ENCODE data around the gene DCX.

DCX gene
- total RNA-seq = 0 to 0.27 (median 0) reads per million in 4 experiments

DNA sequence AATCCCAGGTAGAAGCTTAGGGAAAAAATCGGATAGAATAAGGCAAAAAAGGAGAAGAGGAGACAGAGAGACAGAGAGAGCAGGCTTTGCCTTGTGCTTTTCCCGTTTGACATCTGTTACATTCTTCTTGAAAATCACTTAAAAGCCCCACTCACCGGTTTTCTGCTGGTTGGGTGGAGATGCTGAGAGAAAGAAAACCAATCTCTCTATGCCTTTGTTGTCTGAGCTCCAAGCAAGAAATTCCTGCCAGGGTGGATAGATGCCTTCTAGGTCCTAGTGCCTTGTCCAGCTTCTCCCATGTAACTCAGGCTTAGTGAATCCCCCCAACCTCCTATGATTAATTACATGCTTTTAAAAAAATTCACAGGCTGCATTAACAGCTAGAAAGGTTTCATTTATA is at the start of gene DCX:
DCX (minus strand) TSS at position 210 of the 400 bp plus-strand sequence. CDS start 1,794 bp downstream, outside the sequence.
- DNase-seq = no peak

DNA sequence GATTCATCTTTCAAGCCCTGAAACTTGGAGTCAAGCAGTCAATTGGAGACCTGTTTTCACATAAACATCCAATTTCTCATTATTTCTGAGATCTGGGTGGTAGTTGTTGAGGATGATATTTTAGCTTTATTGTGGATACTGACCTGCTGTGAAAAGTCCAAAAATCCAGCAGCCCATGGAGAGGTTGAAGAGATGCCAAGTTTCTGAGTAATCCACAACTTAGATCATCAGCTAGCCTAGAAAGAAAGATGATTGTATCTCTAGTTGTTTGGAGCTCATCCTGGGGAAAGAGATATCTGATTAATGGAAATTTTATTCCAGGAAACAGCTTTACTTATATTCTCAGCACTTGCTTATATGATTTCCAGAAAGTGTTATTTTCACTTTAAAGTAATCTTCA is 48.6 kb upstream of the DCX start:
- no peak for DNase-seq

DNA sequence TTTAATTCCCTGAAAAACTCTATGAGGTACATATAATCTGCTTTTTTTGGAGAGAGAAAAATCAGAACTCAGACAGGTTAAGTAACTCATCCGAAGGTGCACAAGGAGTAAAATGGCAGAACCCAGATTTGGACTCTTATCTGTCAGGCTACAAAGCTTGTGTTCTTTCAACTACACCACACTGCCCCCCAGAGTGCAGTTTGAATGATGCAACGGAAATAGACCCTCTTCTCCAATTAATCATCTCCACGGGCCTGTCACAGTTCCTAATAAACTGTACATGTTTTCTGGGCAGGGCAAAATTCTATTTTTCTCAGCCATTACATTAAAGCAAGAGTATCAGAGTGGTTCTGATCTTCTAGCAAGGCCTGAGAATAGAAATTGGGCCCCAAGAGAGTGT is 35.3 kb upstream of the DCX start:
- no peak for DNase-seq

DNA sequence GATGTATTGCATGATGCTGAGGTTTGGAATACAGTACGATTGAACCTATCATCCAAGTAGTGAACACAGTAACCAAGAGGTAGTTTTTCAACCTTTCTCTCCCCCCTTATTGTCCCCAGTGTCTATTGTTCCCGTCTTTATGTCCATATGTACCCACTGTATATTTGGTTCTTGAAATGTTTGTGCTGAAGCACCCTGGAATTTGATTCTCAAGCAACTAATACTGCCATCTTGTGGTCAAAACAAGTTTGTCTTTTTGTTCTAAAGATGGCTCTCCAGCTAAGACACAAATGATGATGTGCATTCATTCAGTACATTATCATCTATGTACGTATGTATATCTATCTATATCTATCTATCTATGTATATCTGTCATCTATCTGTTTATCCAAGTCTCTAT is 33.5 kb upstream of the DCX start:
- no peak for DNase-seq

DNA sequence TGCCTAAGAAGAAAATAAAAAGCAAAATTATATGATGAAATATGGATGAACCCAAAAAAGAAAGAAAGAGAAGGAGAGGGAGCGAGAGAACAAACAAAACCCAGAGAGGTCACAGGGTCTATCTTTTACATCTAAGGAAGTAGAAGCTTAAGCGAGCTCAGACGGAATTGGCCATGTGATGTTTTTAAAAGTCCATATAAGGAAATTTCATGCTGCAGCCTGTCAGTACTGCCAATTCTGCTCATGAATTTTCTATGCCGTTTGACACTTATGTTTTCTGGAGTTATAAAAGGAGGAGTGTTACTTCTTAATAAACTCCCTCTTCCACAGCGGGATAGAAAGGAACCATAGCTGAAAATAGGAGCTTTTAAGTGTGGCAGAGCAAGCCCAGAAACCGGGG is 32.9 kb upstream of the DCX start:
- no peak for DNase-seq

DNA sequence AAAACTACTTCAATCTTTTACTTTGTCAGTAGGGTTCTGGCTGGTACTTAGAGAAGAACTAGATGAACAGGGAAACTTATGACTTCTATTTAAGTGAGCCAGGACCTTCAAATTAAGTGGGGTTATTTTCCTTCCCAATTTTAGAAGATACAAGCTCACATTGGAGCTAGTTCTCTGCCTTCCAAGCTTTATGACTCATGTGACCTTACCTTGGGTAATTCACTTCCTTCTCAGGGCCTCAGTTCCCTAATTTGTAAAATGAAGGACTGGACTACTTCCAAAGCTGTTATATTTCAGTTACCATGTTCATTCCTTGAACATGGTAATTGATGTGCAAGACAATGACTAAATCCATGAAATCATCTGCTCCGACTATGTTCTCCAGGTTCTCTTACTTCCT is 32.0 kb upstream of the DCX start:
- DNase-seq = no peak

DNA sequence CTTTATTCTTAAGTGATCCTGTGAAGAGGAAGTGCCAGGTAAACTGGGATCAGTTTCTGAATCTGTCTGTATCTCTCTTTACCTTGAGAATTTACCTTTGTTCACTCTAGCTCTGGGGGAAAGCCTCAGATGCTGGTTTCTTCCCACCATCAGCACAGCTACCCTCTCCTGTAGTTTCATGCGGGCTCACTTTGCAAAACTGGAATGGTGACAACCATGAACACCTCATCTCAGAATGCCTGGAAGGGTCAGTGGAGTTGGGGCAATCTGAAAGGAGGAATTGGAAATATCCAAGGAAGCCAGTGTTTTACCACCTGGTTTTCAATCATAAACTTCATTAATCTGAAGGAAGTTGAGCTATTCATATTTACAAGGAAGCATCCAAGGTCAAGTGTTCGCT is 30.8 kb upstream of the DCX start:
- DNase-seq = no peak

DNA sequence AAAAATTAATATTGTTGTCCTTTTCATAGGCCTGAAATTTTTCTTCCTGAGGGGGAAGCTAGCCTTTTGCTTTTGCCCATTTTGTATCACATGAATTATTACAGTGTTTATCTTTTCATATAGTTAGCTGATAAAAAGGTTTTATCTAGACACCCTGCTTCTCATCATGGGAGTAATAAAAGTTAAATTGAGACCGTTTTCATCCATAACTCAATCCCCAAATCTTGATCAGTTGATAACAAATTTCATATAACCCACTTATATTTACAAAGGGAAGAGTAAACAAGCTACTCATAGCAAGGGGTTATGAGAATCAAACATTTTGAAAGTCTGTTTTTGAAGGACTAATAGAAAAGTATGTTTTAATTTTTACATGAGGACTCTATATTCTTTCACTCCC is 23.5 kb upstream of the DCX start:
- no peak for DNase-seq

DNA sequence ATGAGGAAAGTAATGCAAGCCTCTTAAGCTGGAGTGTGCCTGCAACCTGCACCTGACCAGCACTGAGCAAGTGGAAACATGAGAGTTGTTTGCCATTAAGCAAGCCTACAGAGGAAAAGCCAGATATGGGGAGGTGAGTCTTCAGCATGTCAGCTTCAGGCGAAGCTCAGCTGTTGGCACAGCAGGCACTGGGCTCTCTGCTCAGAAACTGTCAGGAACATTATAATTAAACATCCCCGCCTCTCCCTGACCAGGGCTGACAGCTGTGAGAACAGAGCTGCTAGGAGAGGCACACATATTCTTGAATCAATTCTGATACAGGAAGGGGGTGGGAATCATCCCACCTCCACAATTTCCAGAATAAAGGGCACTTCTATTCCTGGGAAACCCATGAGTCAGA is 19.0 kb upstream of the DCX start:
- no peak for DNase-seq

DNA sequence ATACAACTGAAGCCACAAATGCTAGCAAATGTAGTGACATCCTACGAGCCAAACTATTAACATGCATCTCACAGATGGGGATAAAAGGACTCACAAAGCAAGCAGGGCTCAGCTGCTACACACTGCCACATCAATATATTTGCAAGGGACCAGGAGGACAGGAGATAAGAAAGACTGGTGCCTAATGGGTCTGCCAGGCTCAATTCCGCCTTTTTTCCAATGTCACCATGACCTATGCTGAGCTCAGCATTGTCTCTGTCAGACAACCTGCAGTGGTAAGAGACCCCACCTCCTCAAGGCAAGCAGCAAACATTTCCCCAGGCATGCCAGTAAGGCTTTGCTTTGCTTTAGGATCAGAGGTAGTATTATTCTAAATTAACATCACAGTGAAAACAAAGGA is 435 bp downstream of the DCX start:
- DNase-seq = no peak

DNA sequence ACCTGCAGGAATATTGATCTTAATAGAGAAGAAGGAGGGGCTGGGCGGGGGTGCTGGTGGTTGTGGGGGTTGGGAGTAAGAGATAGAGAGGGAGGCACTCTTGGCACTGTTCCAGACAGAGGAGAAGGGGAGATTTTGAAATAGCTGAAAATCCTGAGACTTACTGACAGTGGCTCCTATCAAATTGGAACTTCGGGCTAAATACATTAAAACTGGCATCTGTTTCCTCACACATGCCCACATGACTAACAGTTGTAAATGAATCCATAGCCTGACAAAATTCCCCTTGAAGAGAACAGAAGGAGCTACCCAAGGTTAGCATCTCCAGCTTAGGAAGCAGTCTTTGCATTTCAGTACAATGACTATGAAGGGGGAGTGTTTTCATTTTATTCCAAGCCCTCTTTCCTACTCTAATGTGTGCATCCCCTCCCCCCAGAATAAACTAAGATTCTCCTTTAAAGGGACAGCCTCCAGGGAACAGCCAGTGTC is 1.4 kb downstream of the DCX start:
- DNase-seq = no peak

DNA sequence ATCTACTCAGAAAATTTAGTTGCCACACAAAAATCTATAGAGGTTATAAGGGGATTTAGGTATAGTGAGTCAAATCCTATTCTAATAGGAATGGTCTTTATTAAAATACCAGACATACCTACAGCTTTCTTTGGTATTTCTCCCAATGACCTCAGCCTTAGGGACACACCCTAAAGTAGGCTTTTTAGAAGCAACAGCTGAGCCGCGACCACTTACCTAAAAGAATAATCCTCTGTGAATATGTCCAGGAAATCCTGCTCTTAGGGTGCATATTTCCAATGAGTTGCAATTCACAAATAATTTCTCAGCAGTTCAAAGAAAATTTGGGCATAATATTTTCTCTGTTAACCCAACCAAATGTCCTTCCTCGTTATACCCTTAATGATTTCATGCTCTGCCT is 2.7 kb downstream of the DCX start:
- no peak for DNase-seq

DNA sequence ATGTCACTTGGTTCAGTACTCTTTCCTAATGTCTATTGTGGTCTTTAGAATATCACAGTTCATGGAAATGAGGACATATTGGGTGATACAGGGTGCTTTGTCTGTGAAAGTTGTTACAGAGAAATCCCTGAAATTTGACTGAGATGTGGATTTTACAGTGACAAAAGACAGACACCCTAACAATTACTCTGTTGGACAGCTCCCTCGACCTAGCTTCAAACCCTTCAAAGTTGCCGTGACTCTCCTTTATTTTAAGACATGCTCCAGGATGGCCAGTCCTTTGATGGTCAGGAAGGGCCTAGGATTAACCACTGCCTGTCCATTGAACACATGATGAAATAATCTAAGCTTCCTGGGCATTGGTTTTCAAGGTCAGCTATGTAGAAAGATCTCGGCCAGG is 4.0 kb downstream of the DCX start:
- DNase-seq = no peak

DNA sequence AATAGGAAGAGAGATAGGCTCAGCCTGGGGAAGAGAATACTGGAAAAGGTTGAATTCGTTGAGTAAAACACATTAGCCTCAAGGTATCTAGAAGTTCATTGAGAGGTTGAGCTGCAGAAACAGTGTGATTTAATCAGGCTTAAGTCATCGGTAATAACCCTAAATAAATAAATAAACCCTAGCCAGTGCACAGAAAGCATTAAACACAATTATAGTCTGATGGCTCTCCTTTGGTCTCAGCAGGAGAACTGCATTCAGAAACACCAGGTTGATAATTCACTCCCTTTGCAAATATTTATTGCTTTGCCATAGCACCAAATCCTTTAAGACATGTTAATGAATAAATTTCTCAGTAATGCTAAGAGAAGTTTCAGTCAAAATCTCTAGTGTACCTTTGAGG is 9.6 kb downstream of the DCX start:
- DNase-seq = no peak

DNA sequence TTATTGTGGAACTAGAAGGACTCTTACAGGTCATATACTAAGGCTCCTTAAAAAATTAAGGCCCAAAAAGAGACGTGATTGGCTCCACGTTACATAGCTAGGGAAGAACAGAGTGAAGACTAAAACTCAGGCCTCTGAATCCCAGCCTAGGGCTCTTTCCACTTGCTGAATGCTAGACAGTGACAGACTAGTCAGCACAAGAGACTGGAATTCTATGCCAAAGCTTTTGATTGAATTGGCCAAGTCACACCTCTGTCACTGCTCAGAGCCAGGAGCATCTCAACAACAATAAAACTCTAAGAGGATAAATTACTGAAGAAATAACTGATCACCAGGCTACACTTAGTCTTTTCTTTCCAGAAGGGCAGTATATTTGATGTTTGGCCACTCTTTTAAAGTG is 16.8 kb downstream of the DCX start:
- no peak for DNase-seq

DNA sequence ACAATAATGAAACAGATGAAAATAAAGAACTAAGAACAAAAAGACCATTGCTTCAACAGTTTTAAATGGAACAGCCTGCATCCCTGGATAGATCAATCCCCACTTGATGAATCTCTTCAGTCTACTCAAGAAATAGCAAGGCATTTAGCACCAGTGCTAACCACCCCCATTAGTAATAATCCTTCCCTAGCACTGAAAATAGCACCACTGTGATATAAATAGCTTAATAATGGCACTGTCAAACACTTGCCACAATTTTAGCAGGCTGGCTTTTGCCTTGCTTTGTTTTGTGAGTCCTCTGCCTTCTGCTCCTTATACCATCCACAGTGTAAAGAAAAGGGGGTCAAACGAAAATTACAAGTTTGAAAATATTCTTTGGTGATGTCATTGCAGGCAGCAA is 17.4 kb downstream of the DCX start:
- no peak for DNase-seq

DNA sequence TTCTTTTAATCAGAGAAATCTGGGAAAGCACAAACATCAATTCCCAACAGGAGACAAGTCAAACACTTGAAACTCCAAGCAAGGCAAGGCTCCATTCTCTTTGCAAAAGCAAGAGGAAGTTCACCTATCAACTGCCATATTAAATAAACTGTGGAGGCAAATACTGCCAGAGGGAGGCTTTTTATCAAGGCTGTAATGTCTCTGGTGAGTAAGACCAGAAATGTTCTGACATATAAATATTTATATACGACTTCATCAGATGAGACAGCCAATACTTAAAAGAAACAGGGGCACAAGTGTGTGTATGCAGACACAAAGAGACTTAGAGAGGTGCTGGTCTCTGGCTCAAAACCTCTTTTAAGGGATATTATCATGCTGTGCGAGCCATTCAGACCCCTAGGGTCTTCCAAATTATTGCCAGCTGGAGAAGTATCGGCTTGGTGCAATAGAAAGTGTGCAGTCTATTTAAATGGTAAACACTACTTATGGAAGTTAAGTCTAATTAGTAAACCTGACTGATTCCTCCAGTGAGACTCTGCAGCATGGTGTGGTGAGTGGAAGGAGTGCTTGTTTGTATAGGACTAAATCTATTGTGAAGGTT is 24.4 kb downstream of the DCX start:
- no peak for DNase-seq

DNA sequence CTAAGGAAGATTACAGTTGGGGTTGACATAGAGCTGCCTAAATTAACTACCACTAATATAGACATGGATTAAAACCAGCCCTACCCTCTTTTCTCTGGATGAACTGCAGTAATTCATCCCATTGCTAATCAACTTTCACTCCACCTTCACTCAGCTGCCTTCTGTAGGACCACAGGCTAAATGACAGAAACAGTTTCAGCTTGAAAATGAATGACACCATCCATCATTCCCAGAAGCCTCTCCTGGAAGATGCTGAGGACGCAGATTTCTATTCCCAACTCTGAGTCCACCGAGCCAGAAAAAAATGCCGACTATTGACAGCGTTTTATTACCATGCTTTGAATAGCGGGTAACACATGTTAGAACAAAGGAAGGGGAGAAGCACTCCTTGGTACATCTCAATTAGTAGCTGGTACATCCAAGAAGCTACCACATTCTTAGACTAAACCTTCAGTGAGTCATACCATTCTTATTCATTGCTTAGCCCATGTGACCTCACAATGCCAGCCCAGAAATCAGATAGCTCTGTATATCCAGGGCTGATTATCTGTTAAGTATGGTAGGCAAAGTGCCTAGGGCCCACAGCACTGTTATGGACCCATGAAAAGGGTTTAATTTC is 25.3 kb downstream of the DCX start:
- no peak for DNase-seq

DNA sequence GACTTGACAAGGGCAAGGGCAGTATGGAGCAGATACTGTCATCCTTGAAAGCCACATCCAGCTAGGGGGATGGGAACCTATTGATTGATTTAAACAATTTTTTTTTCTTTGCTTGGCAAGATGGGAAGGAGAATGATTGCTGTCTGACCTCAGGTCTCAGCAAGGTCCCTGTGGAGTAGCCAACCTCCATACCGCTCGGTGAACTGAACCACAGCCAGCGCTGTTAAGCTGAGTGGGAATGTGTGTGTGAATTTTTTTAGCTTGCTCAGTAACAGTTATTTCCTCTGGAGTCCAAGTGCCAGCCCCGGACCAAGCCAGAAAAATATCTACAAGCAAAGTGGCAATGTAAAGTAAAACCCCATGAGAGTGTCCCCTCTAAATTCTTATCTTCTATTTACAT is 25.9 kb downstream of the DCX start:
- DNase-seq = no peak

DNA sequence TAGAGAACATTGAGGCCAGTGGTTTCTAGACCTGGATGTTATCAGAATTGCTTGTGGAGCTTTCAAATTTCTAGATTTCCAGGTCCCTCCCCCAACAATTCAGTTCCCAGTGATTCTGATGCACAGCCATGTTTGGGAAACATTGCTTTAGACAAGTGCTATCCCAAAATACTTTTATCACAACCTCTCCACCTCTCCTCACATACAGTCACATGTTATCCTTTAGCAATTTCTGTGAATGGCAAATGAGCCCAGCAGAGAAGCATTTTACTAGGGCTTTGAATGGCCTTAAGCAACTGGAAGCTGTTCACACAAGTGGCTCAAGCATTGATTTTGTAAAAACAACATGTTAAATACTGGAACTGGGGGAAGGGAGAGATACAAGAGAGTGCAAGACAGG is 29.7 kb downstream of the DCX start:
- no peak for DNase-seq

DNA sequence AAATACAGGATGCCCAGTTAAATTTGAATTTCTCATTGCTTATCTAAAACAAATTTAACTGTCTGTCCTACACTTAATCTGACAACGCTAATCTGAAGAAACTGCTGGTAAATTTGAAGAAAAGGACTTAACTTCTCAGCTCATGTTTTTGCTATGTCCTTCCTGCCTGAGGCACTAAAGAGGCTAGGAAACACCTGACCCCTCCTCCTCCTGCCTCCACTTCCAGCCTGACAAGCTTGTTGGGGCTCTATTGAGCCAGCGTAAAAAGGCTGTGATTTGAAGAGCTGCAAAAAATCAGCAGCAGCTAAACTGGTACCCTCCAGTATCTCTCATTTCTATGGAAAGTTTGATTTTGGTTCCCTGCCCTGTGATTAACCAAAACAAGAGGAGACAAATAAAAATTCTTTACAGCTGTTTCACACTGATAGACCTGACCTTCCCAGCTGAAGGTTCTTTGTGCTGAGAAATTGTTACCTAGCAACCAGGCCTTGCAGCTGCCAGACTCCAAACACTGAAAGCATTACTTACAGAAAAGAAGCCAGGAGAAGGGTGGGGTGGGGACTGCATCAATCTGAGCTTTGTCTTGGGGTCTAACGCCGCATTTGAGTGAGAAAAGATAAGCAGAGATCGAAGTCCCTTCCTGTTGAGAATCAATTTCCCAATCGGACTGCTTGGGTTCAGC is 35.0 kb downstream of the DCX start:
- DNase-seq = no peak

DNA sequence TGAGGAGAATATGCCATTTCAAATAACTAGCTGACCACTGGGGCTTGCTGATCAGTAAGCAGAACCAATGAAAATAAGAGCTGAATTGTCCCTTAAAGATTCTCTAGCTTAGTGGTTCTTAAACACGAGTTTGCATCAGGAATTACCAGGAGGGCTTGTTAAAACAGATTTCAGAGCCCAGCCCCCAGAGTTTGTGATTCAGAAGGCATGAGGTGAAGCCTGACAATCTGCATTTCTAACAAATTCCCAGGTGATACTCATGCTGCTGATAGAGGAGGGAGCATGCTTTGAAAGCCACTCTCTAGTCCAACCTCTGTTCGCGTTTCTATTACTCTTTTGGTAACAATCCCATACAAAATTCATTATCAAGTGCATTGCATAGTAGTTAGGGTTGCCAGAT is 35.5 kb downstream of the DCX start:
- DNase-seq = no peak

DNA sequence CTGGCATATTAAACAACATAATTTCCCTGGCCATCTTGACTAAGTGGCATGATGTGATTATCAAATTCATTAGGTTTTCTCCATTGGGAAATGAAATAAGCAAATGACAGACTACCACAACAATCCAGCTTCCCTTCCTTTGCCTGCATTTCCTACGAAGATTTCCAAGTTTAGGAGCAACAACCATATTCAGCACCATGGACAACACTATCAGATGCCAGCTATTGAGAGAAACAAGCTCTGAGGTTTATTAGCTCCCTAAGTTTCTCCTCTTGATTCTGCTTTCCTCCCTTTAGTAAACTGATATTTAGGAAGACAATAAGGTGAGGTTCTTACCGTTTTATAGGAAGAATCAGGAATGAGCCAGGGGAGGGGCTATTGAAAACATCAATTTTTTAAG is 36.2 kb downstream of the DCX start:
- no peak for DNase-seq

DNA sequence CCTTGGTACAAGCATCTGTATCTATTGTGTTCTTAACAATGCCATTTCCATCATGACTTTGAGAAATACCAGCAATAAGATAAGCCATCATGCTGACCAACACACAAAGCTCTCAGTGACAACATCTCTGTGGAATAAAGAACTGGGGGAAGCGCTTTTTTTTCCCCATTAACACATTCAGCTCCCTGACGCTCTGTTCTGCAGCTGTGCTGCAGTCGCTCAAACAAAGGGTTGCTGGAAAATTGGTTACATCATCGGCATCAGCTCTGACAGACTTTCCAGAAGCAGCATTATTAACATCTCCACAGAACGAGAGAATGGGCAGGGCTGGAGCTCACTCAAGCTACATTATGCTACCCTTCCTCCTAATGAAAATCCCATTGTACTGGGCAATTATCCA is 39.9 kb downstream of the DCX start:
- no peak for DNase-seq
